ENCODE data around the gene IFFO2.

DNA sequence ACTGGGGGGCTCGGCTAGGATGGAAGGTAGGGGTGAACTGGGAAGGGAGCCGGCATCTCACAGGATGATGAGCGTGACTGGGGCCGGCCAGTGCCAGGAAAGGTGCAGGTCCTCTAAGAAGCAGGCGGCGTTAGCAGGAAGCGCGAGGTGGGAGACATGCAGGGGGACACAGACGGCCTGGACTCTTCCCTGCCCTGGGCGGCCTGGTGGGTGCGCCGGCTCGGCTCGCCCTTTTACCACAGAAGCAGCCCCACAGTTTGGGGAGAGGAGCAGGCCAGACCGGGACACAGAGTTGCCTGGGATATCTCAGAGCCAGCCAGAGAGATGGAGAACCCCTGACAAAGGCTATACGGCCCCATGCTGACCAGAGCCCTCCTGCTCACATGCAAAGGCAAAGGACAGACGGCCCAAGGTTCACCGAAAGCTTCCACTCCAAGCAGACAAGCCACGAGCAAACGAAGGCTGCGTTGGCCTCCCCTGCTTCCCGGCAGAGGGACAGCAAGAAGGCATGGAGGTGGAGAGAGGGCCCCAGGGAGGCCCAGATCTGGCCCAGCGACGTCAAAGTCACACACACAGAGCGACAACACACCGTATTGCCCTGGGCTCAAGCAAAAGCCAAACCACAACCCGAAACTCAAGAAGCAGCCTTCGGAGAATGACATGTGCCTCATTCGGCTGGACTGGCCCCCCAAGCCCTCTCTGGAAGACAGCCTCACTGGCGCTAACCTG lies 39.2 kb downstream of the IFFO2 start:
- no peak for TF ChIP-seq CTCF (IDR thresholded peaks at IDR 0.05)
- no peak for TF ChIP-seq POLR2A (IDR thresholded peaks at IDR 0.05)
